ENCODE data around the gene ADGRE1.

Gene ADGRE1

DNA sequence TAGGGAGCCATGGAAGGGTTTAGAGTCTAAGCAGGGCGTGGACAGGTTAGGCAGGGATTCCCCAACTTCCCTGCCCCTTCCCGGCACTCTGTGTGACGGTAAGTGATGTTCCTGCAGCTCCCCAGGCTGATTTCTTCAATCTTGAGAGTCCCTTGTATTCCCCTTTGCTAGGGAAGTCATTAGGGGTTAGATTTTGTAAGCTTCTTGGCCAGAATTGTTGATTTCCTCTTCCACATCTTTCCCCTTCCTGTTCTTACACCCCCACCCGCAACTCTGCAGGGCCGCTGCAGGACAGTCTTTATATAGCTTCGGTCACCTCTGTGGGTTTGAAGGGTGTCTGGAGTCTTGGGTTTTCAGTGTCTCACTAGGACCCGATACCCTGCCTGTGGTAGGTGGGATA is 10.6 kb upstream of the ADGRE1 start:
- no peak overlapping the region for H3K27ac ChIP-seq
- TF ChIP-seq ZFX (IDR thresholded peaks at IDR 0.05; ENCODE audit: borderline replicate concordance), result no peak
- TF ChIP-seq, protein P1, sequence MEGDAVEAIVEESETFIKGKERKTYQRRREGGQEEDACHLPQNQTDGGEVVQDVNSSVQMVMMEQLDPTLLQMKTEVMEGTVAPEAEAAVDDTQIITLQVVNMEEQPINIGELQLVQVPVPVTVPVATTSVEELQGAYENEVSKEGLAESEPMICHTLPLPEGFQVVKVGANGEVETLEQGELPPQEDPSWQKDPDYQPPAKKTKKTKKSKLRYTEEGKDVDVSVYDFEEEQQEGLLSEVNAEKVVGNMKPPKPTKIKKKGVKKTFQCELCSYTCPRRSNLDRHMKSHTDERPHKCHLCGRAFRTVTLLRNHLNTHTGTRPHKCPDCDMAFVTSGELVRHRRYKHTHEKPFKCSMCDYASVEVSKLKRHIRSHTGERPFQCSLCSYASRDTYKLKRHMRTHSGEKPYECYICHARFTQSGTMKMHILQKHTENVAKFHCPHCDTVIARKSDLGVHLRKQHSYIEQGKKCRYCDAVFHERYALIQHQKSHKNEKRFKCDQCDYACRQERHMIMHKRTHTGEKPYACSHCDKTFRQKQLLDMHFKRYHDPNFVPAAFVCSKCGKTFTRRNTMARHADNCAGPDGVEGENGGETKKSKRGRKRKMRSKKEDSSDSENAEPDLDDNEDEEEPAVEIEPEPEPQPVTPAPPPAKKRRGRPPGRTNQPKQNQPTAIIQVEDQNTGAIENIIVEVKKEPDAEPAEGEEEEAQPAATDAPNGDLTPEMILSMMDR (IDR thresholded peaks at IDR 0.05), result no peak

- H3K27ac ChIP-seq, result no peak overlapping the region
- TF ChIP-seq ZFX (IDR thresholded peaks at IDR 0.05; ENCODE audit: borderline replicate concordance), result no peak
- TF ChIP-seq, protein P1 (IDR thresholded peaks at IDR 0.05), result no peak
Measured at GRCh38 chr19:6877766-6878165, 9.6 kb upstream of the ADGRE1 start.

GRCh38 chr19:6886277-6886897 is 992 bp upstream of the ADGRE1 start:
- no peak for TF ChIP-seq ZFX (IDR thresholded peaks at IDR 0.05; ENCODE audit: borderline replicate concordance)
- TF ChIP-seq, protein P1 (IDR thresholded peaks at IDR 0.05), result no peak
- no peak overlapping the region for H3K27ac ChIP-seq

GRCh38 chr19:6888967-6889366 is 1.6 kb downstream of the ADGRE1 start:
- no peak for TF ChIP-seq ZFX (IDR thresholded peaks at IDR 0.05; ENCODE audit: borderline replicate concordance)
- TF ChIP-seq, protein P1 (IDR thresholded peaks at IDR 0.05), result no peak
- no peak overlapping the region for H3K27ac ChIP-seq

DNA sequence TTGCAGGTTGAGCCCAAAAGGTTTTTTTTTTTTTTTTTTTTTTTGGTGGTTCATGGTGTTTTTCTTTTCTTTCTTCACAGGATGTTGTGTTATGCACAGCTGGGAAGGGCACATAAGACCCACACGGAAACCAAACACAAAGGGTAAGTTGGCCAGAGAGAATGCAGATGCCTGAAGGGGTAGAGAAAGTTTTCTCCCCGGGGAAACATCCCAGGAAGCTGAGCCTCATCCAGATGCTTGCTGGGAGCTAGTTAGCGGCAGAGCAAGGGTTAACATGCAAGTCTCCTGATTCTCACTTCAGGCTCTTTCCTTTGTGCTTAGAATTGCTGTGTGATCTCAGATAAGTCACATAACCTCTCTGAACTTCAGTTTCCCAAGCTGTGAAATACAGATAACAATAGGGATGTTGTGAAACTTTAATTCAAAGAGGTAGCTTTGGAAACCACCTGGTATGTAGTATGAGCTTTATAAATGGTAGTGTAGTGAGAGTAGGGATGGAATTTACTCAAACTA is 3.1 kb downstream of the ADGRE1 start:
- TF ChIP-seq, protein P1 (IDR thresholded peaks at IDR 0.05), result no peak
- no peak for TF ChIP-seq ZFX (IDR thresholded peaks at IDR 0.05; ENCODE audit: borderline replicate concordance)
- no peak overlapping the region for H3K27ac ChIP-seq

DNA sequence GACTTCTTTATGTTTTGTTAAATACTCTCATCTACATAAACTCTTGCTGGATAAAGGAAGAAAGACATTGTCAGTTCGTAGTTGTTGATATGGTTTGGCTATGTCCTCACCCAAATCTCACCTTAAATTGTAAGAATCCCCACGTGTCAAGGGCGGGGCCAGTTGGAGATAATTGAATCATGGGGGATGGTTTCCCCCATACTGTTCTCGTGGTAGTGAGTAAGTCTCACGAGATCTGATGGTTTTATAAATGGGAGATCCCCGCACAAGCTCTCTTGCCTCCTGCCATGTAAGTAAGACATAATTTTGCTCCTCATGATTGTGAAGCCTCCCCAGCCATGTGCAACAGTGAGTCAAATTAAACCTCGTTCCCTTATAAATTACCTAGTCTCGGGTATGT is 3.6 kb downstream of the ADGRE1 start:
- no peak for TF ChIP-seq ZFX (IDR thresholded peaks at IDR 0.05; ENCODE audit: borderline replicate concordance)
- TF ChIP-seq, protein P1 (IDR thresholded peaks at IDR 0.05), result no peak
- H3K27ac ChIP-seq, result no peak overlapping the region

DNA sequence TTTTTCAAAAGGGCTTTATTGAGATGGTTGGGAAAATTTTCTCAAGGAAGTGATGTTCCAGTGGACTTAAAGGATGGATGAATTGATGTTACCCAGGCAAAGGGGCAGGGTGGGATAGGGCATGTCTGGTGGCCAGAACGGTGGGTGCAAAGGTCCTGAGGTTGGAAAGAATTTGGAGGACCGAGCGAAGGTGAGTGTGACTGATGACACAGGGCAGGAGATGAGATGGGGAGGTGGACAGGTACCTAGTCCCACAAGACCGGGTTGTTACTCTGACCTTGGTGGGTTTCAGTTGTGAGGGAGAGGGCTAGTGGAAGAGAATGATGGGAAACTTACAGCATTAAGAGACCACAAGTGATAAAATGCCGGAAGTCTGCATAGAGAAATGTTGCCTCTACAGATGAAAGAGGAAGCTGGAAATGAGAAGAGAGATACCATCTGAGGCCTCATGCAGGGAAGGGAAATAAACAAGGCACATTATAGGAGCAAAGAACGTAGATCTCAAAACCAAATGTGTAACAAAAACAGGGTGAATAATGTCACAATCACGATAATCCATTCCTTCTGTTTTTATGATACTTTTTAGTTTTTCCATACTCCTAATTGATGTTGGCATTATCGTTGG is 4.5 kb downstream of the ADGRE1 start:
- H3K27ac ChIP-seq, result no peak overlapping the region
- TF ChIP-seq ZFX (IDR thresholded peaks at IDR 0.05; ENCODE audit: borderline replicate concordance), result no peak
- TF ChIP-seq, protein P1 (IDR thresholded peaks at IDR 0.05), result no peak
